GM12892 (cell line): ENCODE measurements around the gene STK36.

Source experiments
- POLR2A ChIP-seq: IDR thresholded peaks from 2 replicates; pipeline ENCODE4 v1.6.1; 2011; ENCODE audit warnings: low read depth, low read length, control low read depth
- POLR2AphosphoS5 ChIP-seq: IDR thresholded peaks from 2 replicates; pipeline ENCODE4 v1.6.1; 2011; ENCODE audit warnings: low read depth, low read length, control low read depth

GRCh38 chr2:218644721-218645120 lies 27.2 kb upstream of the STK36 start:
- TF ChIP-seq POLR2A (no peak), POLR2AphosphoS5 (no peak)
